GM18907 (cell line): ENCODE data around the gene NCKAP1.
"Not testable (repeated sequence)": the region's sequence is repeated elsewhere in the genome, so short reads cannot be mapped to it uniquely, and the experiment has no call there.

Experiments used
- ATAC-seq: cut with Tn5 transposase; IDR thresholded peaks from one replicate; pipeline ENCODE4 v1.9.1; 2021; ENCODE audit warnings: mild to moderate bottlenecking, moderate library complexity; ENCODE audit not compliant: unreplicated experiment

Gene NCKAP1

GRCh38 chr2:183037074-183037552 lies 1.1 kb downstream of the NCKAP1 start:
- no peak for ATAC-seq

GRCh38 chr2:183035954-183036669 lies 2.1 kb downstream of the NCKAP1 start:
- ATAC-seq, result peak; percentile 65

GRCh38 chr2:183035298-183035953 lies 2.8 kb downstream of the NCKAP1 start:
- ATAC-seq, result no peak

GRCh38 chr2:183034806-183035205 lies 3.5 kb downstream of the NCKAP1 start:
- no peak for ATAC-seq

GRCh38 chr2:183033951-183034350 lies 4.3 kb downstream of the NCKAP1 start:
- ATAC-seq, result no peak

- no peak for ATAC-seq
Measured at GRCh38 chr2:183031911-183032794, 6.1 kb downstream of the NCKAP1 start.

- ATAC-seq, result no peak
Measured at GRCh38 chr2:183029219-183029618, 9.0 kb downstream of the NCKAP1 start.

- ATAC-seq, result no peak
Measured at GRCh38 chr2:183028108-183028507, 10.1 kb downstream of the NCKAP1 start.

GRCh38 chr2:183027443-183027842 lies 10.8 kb downstream of the NCKAP1 start:
- ATAC-seq, result no peak

- no peak for ATAC-seq
Measured at GRCh38 chr2:183026424-183026823, 11.8 kb downstream of the NCKAP1 start.

GRCh38 chr2:183025993-183026392 lies 12.3 kb downstream of the NCKAP1 start:
- ATAC-seq, result no peak

GRCh38 chr2:183024339-183025095 lies 13.7 kb downstream of the NCKAP1 start:
- no peak for ATAC-seq

GRCh38 chr2:183022711-183023110 lies 15.5 kb downstream of the NCKAP1 start:
- no peak for ATAC-seq

- ATAC-seq, result no peak
Measured at GRCh38 chr2:183021613-183022012, 16.6 kb downstream of the NCKAP1 start.

GRCh38 chr2:183019718-183020442 lies 18.4 kb downstream of the NCKAP1 start:
- ATAC-seq, result no peak

- ATAC-seq, result not testable (repeated sequence)
Measured at GRCh38 chr2:183017845-183018244, 20.4 kb downstream of the NCKAP1 start.

- no peak for ATAC-seq
Measured at GRCh38 chr2:183014005-183014404, 24.3 kb downstream of the NCKAP1 start.

GRCh38 chr2:183011743-183012142 lies 26.5 kb downstream of the NCKAP1 start:
- no peak for ATAC-seq

- no peak for ATAC-seq
Measured at GRCh38 chr2:183010112-183010511, 28.1 kb downstream of the NCKAP1 start.
